WERI-Rb-1 (cell line): Measurements from ENCODE around the gene CALML3.

ENCODE experiments used
- DNase-seq: peaks from one replicate; pipeline ENCODE4 v3.0.0-alpha.2; 2020
- H3K27ac ChIP-seq: fragments of 250-450 bp; sonication (Bioruptor Pico); 2 replicates; pipeline ENCODE4 v1.5.1; 2020; ENCODE audit warnings: mild to moderate bottlenecking, moderate library complexity
- H3K27me3 ChIP-seq: fragments of 250-450 bp; sonication (Bioruptor Pico); 2 replicates; pipeline ENCODE4 v1.5.1; 2021; ENCODE audit warnings: mild to moderate bottlenecking, low read depth, moderate library complexity; ENCODE audit not compliant: insufficient read depth, severe bottlenecking
- H3K36me3 ChIP-seq: fragments of 250-450 bp; sonication (Bioruptor Pico); 2 replicates; pipeline ENCODE4 v1.5.1; 2020; ENCODE audit warnings: mild to moderate bottlenecking, moderate library complexity
- H3K4me3 ChIP-seq: 2 replicates; pipeline ENCODE4 v1.5.1; 2011; ENCODE audit warnings: low read depth, mild to moderate bottlenecking, control low read depth, low read length
- H3K9me3 ChIP-seq: fragments of 250-450 bp; sonication (Bioruptor Pico); 2 replicates; pipeline ENCODE4 v1.5.1; 2021; ENCODE audit warnings: mild to moderate bottlenecking, moderate library complexity; ENCODE audit not compliant: severe bottlenecking
- CTCF ChIP-seq: IDR thresholded peaks from 2 replicates; pipeline ENCODE4 v1.5.1; 2011; ENCODE audit warnings: low read depth, mild to moderate bottlenecking, control low read depth, inconsistent platforms, low read length

The CALML3 gene

GRCh38 chr10:5532618-5533097 is 7.9 kb downstream of the CALML3 start:
- no peak overlapping the region for H3K4me3 ChIP-seq
- no peaks in the 10 kb centered on the region for H3K9me3 ChIP-seq
- H3K36me3 ChIP-seq = no peaks in the 10 kb centered on the region
- H3K27ac ChIP-seq = no peak overlapping the region
- TF ChIP-seq CTCF = no peak
- H3K27me3 ChIP-seq = no peaks in the 10 kb centered on the region
- no peak for DNase-seq

GRCh38 chr10:5533098-5533731 is 8.5 kb downstream of the CALML3 start:
- Histone ChIP-seq H3K27me3 (no peaks in the 10 kb centered on the region), H3K36me3 (no peaks in the 10 kb centered on the region), H3K9me3 (no peaks in the 10 kb centered on the region), H3K27ac (no peak overlapping the region), H3K4me3 (no peak overlapping the region)
- TF ChIP-seq CTCF = no peak
- DNase-seq = no peak

DNA sequence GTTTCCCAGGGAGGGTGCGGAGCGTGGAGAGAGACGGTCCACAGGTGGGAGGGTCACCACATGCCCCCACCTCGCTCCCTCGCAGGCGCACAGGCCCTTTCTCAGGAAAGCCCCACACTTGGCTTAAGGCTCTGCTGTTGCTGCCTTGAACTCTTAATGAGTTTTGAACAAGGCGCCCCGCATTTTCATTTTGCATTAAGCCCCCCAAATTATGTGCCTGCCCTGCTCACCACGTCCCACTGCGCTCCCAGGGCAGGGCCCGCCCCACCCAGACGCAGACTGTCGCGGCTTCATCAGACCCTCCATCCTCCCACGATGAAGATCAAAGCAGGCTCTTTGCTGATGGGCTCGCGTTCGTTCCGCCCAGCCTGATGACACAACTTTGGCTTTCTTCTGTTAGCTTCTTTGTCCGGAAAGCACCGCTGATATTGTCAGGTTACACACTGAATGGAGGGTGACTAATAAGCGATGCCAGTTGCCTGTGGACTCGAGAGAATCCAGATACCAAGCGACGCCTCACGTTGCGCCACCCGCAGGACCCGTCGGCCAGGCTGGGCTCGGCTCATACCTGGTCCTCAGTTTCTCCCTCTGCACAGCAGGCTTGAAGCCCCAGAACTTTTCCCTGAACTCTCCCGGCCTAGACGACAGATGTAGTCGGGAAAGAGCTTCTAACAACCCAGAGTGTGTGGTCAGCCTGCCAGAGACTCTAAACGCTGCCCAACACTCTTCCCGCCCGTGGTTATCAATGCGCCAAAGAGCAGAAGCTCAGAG is 9.5 kb downstream of the CALML3 start:
- no peak overlapping the region for H3K4me3 ChIP-seq

GRCh38 chr10:5534880-5535856 is 10.4 kb downstream of the CALML3 start:
- Histone ChIP-seq H3K27me3 (no peaks in the 10 kb centered on the region), H3K4me3 (no peak overlapping the region), H3K9me3 (no peaks in the 10 kb centered on the region), H3K27ac (no peak overlapping the region), H3K36me3 (no peaks in the 10 kb centered on the region)
- no peak for TF ChIP-seq CTCF
- DNase-seq = no peak

More for the DNA sequence above, 9.5 kb downstream of the CALML3 start:
- no peaks in the 10 kb centered on the region for H3K36me3 ChIP-seq
- no peak for TF ChIP-seq CTCF
- no peaks in the 10 kb centered on the region for H3K9me3 ChIP-seq
- H3K27me3 ChIP-seq = no peaks in the 10 kb centered on the region
- DNase-seq = no peak
- no peak overlapping the region for H3K27ac ChIP-seq

GRCh38 chr10:5536486-5537081 is 11.8 kb downstream of the CALML3 start:
- no peak overlapping the region for H3K27ac ChIP-seq
- no peak for TF ChIP-seq CTCF

More at GRCh38 chr10:5536486-5537081, 11.8 kb downstream of the CALML3 start:
- Histone ChIP-seq H3K36me3 (no peaks in the 10 kb centered on the region), H3K4me3 (no peak overlapping the region), H3K27me3 (no peaks in the 10 kb centered on the region), H3K9me3 (no peaks in the 10 kb centered on the region)
- DNase-seq = no peak
